NCI-H345 (cell line): ENCODE results near the gene KCNC4.

ENCODE experiments used
- DNase-seq: peaks from one replicate; lab custom pipeline; 2025; lab: John Stamatoyannopoulos, UW

The KCNC4 gene

DNA sequence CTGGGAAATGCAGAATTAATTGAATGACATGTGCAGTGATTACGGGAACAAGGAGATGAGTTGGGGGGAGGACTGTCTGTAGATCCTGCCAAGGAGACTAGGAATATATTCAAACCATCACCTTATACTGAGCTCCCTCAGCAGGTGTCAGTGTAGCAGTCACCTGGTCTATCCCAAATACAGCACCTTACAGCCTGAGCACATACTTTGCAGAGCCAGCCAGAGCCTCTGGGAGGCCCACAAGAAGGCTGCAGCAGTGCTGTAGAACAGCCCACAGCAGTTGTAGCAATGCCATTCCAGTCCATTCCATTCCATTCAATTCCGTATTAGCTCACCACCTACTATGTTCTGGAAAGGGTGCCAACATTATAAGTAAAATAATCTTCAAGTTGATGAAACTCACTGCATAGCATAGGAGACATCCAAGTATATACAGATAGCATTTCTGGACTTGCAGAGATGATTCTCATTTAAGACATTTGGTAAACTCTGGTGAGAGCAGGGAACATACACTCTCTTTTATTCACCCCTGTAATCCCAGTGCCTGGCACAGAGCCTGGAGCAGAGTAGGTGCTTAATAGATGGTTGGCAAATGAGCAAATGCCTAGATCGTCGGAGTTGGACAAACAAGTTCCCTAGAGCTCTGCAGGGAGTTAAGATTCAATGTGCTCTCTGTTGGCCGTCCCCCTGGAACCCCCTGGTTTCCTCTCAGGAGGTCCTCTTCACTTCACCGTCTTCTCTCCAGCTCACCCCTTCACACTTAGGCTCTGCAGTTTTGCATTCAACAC is 44.7 kb downstream of the KCNC4 start:
- no peak for DNase-seq

- peak; percentile 49 for DNase-seq
These were observed 45.3 kb downstream of the KCNC4 start for GRCh38 chr1:110255392-110255787.

DNA sequence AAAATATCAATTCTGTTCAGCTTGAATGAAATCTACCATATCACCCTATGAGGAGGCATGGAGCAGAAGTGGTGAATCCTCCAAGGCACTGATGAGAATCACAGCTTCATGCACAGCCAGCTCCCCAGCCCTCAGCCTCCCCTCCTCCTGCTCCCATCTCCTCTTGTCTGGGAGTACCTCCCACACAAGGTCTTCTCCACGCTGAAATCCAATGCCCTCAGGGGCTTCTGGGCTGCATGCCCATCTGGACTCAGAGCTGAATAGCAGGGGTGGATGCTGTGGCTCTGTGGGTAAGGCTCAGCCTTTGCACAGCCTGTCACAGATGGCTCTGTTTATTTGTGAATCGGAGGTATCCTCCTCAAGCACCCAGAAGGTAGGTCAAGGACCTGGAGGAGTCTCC is 48.6 kb downstream of the KCNC4 start:
- DNase-seq = peak; percentile 65

DNA sequence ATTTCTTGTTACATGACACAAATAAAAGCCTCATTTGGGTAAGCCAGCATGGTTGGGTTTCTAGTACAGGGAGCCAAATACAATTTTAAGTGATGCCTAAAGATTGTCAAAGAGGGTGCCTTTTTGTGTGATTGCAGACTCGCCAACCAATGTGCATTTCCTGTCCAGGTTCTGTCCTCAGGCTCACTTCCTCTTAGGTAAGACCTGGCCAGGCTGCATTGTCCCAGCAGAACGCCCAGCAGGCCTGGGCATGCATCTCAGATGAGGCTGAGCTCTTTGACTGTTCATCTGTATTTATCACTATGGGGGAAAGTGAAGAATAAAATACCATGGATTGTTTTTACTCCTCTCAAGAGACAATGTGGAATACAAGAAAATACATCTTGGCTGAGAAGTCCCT is 49.7 kb downstream of the KCNC4 start:
- peak; percentile 13 for DNase-seq
